K562 (cell line): Measurements from ENCODE around the gene TMTC2. TPM values are rescaled to one million over a fixed set of nuclear protein-coding genes. Genes with fewer than 3 reads are reported as not detected.

Source experiments
- ATAC-seq: fragments of 200-7000 bp; cut with Tn5 transposase; 3 replicates; pipeline ENCODE4 v1.9.1; 2020; ENCODE audit warnings: moderate library complexity
- BruUV-seq: library from RNA; stranded (reverse); fragments of 400-500 nt; replicated peaks from 2 replicates; lab custom pipeline; 2021; lab: Mats Ljungman, UMichigan
- CTCF ChIA-PET: fragments of 300-600 bp; formaldehyde crosslinking; extraction: SDS; loops from one replicate; lab custom pipeline; 2021; ENCODE audit warnings: low intra/inter-chr PET ratio; lab: Yijun Ruan, JAX
- POLR2A ChIA-PET: fragments of 300-600, 350-650 bp; sonication (Branson Sonifier 250); formaldehyde crosslinking; extraction: SDS; loops from one replicate; lab custom pipeline; 2021; ENCODE audit warnings: antibody characterized with exemption, inconsistent platforms; lab: Yijun Ruan, JAX
- DNase-seq, 4 experiments: peaks; one replicate each; pipeline versions ENCODE4 v3.0.0 to v3.0.0-alpha.2; 2011 to 2018; ENCODE audit warnings: low spot score in 3 of 4, mixed read lengths in 3 of 4; ENCODE audit errors: extremely low read depth in 1 of 4
- FAIRE-seq: peaks from 2 replicates; lab custom pipeline; 2011; peaks lifted over from hg19 to GRCh38; lab: Jason Lieb, UNC
- H2AFZ ChIP-seq: 2 replicates; pipeline ENCODE4 v1.6.0; 2011; ENCODE audit warnings: low read depth, low read length, control low read depth, inconsistent platforms
- H3K27ac ChIP-seq: fragments of 200-600 bp; 3 replicates; pipeline ENCODE4 v1.8.0; 2011; ENCODE audit warnings: low read depth, mild to moderate bottlenecking, control low read depth, inconsistent platforms, low read length, moderate library complexity, mixed read lengths; ENCODE audit errors: extremely low read depth
- H3K27me3 ChIP-seq, 2 experiments: fragments of 300-600 bp in 1 of 2; 2 replicates in 1 of 2; 3 replicates in 1 of 2; pipeline versions ENCODE4 v1.6.0 to v1.8.0; 2011; ENCODE audit warnings: inconsistent platforms in 2 of 2, low read length in 2 of 2, mild to moderate bottlenecking in 1 of 2, mixed read lengths in 1 of 2, moderate library complexity in 1 of 2; ENCODE audit not compliant: control insufficient read depth in 2 of 2, insufficient read depth in 2 of 2
- H3K36me3 ChIP-seq: fragments of 300-600 bp; 3 replicates; pipeline ENCODE4 v1.8.0; 2011; ENCODE audit warnings: mild to moderate bottlenecking, low read length, inconsistent platforms; ENCODE audit not compliant: control insufficient read depth, insufficient read depth
- H3K4me1 ChIP-seq, 2 experiments: fragments of 200-600 bp in 1 of 2; replicated peaks in 1 of 2; 2 replicates in 1 of 2; 3 replicates in 1 of 2; pipeline versions ENCODE4 v1.5.1 to v1.8.0; 2011; ENCODE audit warnings: inconsistent platforms in 2 of 2, low read length in 2 of 2, mild to moderate bottlenecking in 1 of 2, mixed read lengths in 1 of 2, moderate library complexity in 1 of 2; ENCODE audit not compliant: control insufficient read depth in 2 of 2, insufficient read depth in 2 of 2
- H3K4me2 ChIP-seq: 2 replicates; pipeline ENCODE4 v1.6.1; 2011; ENCODE audit warnings: low read length, control low read depth, inconsistent platforms, mixed read lengths; ENCODE audit not compliant: insufficient read depth
- H3K4me3 ChIP-seq: fragments of 200-600 bp; sonication (generic), shearing (Covaris generic); 2 replicates; pipeline ENCODE4 v1.5.1; 2016; ENCODE audit warnings: control low read depth, inconsistent platforms
- H3K79me2 ChIP-seq: fragments of 200-600 bp; 3 replicates; pipeline ENCODE4 v1.8.0; 2011; ENCODE audit warnings: low read length, inconsistent platforms; ENCODE audit not compliant: control insufficient read depth, insufficient read depth
- H3K9ac ChIP-seq, 2 experiments: 2 replicates each; pipeline versions ENCODE4 v1.6.0 to v1.6.1; 2011; ENCODE audit warnings: low read depth in 2 of 2, low read length in 2 of 2, control low read depth in 1 of 2, inconsistent platforms in 1 of 2, mild to moderate bottlenecking in 1 of 2, mixed read lengths in 1 of 2; ENCODE audit not compliant: insufficient read depth in 1 of 2
- H3K9me1 ChIP-seq: one replicate; pipeline ENCODE4 v1.6.0; 2011; ENCODE audit warnings: inconsistent platforms, mild to moderate bottlenecking, low read length, moderate library complexity; ENCODE audit not compliant: control insufficient read depth, insufficient read depth
- H3K9me3 ChIP-seq: replicated peaks from 2 replicates; pipeline ENCODE4 v1.5.1; 2011; ENCODE audit warnings: low read depth, low read length, inconsistent platforms; ENCODE audit not compliant: control insufficient read depth, insufficient read depth
- H4K20me1 ChIP-seq: replicated peaks from 2 replicates; pipeline ENCODE4 v1.6.1; 2011; ENCODE audit warnings: low read length, inconsistent platforms, mixed read lengths; ENCODE audit not compliant: control insufficient read depth, insufficient read depth
- FOXA1 ChIP-seq: fragments of 450-650 bp; IDR thresholded peaks from 2 replicates; pipeline ENCODE4 v1.6.1; 2016; ENCODE audit warnings: mild to moderate bottlenecking, borderline replicate concordance
- KLF1 ChIP-seq: fragments of 450-650 bp; IDR thresholded peaks from 2 replicates; pipeline ENCODE4 v1.6.1; 2016; ENCODE audit warnings: missing genetic modification characterization, missing compliant biosample characterization
- MAZ ChIP-seq, 2 experiments: fragments of 450-650 bp in 1 of 2; sonication (generic) in 1 of 2; formaldehyde crosslinking; IDR thresholded peaks in 1 of 2; conservative IDR thresholded peaks in 1 of 2; 2 replicates each; pipeline versions ENCODE4 v1.4.0 to v1.5.0; 2020; ENCODE audit warnings: mild to moderate bottlenecking in 1 of 2, missing genetic modification reagents in 1 of 2
- RFX7 ChIP-seq: fragments of 250-450 bp; sonication (Bioruptor Pico); IDR thresholded peaks from 2 replicates; pipeline ENCODE4 v1.5.1; 2021; ENCODE audit warnings: mild to moderate bottlenecking
- ZNF217 ChIP-seq: sonication (generic); formaldehyde crosslinking; IDR thresholded peaks from 2 replicates; pipeline ENCODE4 v1.8.0; 2022; ENCODE audit warnings: mild to moderate bottlenecking, missing genetic modification reagents
- ZNF282 ChIP-seq: sonication (generic); formaldehyde crosslinking; IDR thresholded peaks from 2 replicates; pipeline ENCODE4 v1.8.1; 2023; ENCODE audit warnings: missing genetic modification reagents
- WGBS: fragments of 100-300 bp; shearing (Covaris generic); methylation state at CpG from one replicate; pipeline ENCODE4 v1.1.6; 2016; ENCODE audit warnings: low coverage, mixed read lengths; ENCODE audit not compliant: insufficient coverage; ENCODE audit errors: missing lambda C conversion rate; 5-methylcytosine and 5-hydroxymethylcytosine counted together
- in situ Hi-C: fragments of 300-500 bp; cut with MboI; formaldehyde crosslinking; loops from 4 replicates; pipeline ENCODE4 v1.15.0; 2018; ENCODE audit warnings: inconsistent platforms, mixed read lengths
- intact Hi-C: fragments of 100-400 bp; cut with micrococcal nuclease; formaldehyde crosslinking; loops from 2 replicates; pipeline ENCODE4 v1.14.2; 2022
- polyA plus RNA-seq, 8 experiments: library from polyadenylated mRNA; depleted of rRNA in 4 of 8; stranded (reverse) in 5 of 8; unstranded in 3 of 8; fragments of >200 nt; fragmentation: Nextera tagmentation in 2 of 8; fragmentation: Illumina TruSeq in 1 of 8; extraction: Ambion mirVana in 2 of 8; extraction: Trizol in 1 of 8; gene quantifications; 2 replicates each; pipeline versions ENCODE4 v1.2.1 to v1.2.3, GENCODE V29; 2011 to 2014; ENCODE audit warnings: inconsistent platforms in 1 of 8, missing spikeins in 1 of 8
- total RNA-seq, 7 experiments: library from RNA; depleted of rRNA in 6 of 7; stranded (reverse); fragments of >200 nt in 6 of 7; fragmentation: Illumina TruSeq in 2 of 7; extraction: Trizol in 2 of 7; gene quantifications; 2 replicates each; pipeline versions ENCODE4 v1.2.1 to v1.2.3, GENCODE V29; 2011 to 2021; ENCODE audit warnings: low replicate concordance in 1 of 7
- TF ChIP-seq, protein P1 (sequence below), 2 experiments: IDR thresholded peaks; 2 replicates each; pipeline ENCODE4 v1.6.1; 2011; ENCODE audit warnings: borderline replicate concordance in 1 of 2, control low read depth in 1 of 2, low read depth in 1 of 2, low read length in 1 of 2, mild to moderate bottlenecking in 1 of 2, mixed read lengths in 1 of 2, moderate library complexity in 1 of 2; ENCODE audit not compliant: insufficient read depth in 1 of 2, insufficient read length in 1 of 2, poor library complexity in 1 of 2, severe bottlenecking in 1 of 2; ENCODE audit errors: extremely low read depth in 1 of 2
- TF ChIP-seq, protein P2 (sequence below): fragments of 450-650 bp; IDR thresholded peaks from 2 replicates; pipeline ENCODE4 v1.6.1; 2016; ENCODE audit warnings: missing biosample characterization, missing genetic modification characterization
- TF ChIP-seq, protein P3 (sequence below): sonication (generic); formaldehyde crosslinking; IDR thresholded peaks from 2 replicates; pipeline ENCODE4 v1.8.1; 2022; ENCODE audit warnings: missing genetic modification reagents
- TF ChIP-seq, protein P4 (sequence below): fragments of 250-450 bp; sonication (Bioruptor Pico); IDR thresholded peaks from 2 replicates; pipeline ENCODE4 v1.6.1; 2021; ENCODE audit warnings: mild to moderate bottlenecking

TMTC2 gene
- total and polyA plus RNA-seq, 9 of the 15 experiments (the other 6 are each of a cell fraction or from before 2014, with no cell fraction given) = 0.29 to 1.1 (median 0.55) TPM

DNA sequence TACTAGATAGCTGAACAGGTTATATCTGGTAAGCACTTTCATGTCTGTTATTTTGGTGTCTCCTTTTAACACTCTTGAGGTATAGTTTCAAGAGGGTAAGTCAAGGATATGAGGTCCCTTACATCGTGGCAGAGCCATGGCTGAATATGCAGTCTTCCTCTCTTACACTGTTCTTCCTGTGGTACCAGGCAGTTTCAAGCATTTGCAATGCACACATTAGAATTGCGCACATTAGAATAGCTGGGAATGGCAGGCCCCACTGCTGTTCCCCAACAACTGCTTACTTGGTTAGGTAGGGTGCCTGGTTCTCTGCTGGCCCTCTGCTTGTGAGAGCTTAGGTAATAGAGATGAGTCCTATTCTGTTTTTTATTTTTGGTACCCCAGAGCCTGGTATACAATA, 41.2 kb downstream of the TMTC2 start:
- Histone ChIP-seq H4K20me1 (no peaks in the 10 kb centered on the region), H2AFZ (no peak overlapping the region), H3K9ac (no peak overlapping the region), H3K27me3 (no peaks in the 10 kb centered on the region), H3K4me2 (no peak overlapping the region), H3K36me3 (no peaks in the 10 kb centered on the region), H3K79me2 (no peaks in the 10 kb centered on the region), H3K9me1 (no peaks in the 10 kb centered on the region), H3K4me3 (no peak overlapping the region), H3K9me3 (no peaks in the 10 kb centered on the region; the same call in 1 of the 2 replicates), H3K27ac (no peak overlapping the region), H3K4me1 (no peaks in the 10 kb centered on the region)
- TF ChIP-seq, protein P1, sequence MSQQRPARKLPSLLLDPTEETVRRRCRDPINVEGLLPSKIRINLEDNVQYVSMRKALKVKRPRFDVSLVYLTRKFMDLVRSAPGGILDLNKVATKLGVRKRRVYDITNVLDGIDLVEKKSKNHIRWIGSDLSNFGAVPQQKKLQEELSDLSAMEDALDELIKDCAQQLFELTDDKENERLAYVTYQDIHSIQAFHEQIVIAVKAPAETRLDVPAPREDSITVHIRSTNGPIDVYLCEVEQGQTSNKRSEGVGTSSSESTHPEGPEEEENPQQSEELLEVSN (IDR thresholded peaks at IDR 0.05; ENCODE audit: borderline replicate concordance in 1 of 2, extremely low read depth in 1 of 2, insufficient read depth in 1 of 2, insufficient read length in 1 of 2, low read depth in 1 of 2, low read length in 1 of 2, poor library complexity in 1 of 2, severe bottlenecking in 1 of 2) = no peak
- TF ChIP-seq KLF1 (tag) = no peak
- DNase-seq (no peak), FAIRE-seq (no peak), ATAC-seq (no peak)
- intact Hi-C loops = no loop called here
- WGBS = 0% methylated on average over 2 of the region's 2 CpGs
- CTCF ChIA-PET = no interaction called here
- POLR2A ChIA-PET = no interaction called here
- in situ Hi-C loops = no loop called here
- no TSS peak for BruUV-seq

DNA sequence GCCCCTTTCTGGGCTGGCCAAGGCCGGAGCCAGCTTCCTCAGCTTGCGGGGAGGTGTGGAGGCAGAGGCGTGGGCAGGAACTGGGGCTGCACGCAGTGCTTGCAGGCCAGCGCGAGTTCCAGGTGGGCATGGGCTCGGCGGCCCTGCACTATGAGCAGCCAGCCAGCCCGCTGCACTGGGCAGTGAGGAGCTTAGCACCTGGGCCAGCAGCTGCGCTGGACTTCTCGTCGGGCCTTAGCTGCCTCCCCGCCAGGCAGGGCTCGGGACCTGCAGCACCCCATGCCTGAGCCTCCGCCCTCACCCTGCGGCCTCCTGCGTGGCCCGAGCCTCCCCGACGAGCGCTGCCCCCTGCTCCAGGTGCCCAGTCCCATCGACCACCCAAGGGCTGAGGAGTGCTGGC, 42.0 kb downstream of the TMTC2 start:
- H3K4me3 ChIP-seq = no peak overlapping the region
- no peak for ATAC-seq
- H3K9me3 ChIP-seq = no peaks in the 10 kb centered on the region; the same call in 1 of the 2 replicates
- H3K27ac ChIP-seq = no peak overlapping the region
- no peaks in the 10 kb centered on the region for H3K79me2 ChIP-seq
- DNase-seq = no peak
- no peaks in the 10 kb centered on the region for H3K27me3 ChIP-seq
- CTCF ChIA-PET = no interaction called here
- BruUV-seq = no TSS peak
- no peaks in the 10 kb centered on the region for H3K36me3 ChIP-seq
- WGBS = 3% methylated on average over 18 of the region's 22 CpGs
- FAIRE-seq = no peak
- H3K4me1 ChIP-seq = no peaks in the 10 kb centered on the region
- H2AFZ ChIP-seq = no peak overlapping the region
- no peak overlapping the region for H3K4me2 ChIP-seq
- in situ Hi-C loops = no loop called here
- no peaks in the 10 kb centered on the region for H4K20me1 ChIP-seq
- H3K9me1 ChIP-seq = no peaks in the 10 kb centered on the region
- H3K9ac ChIP-seq = no peak overlapping the region
- POLR2A ChIA-PET = no interaction called here
- intact Hi-C loops = no loop called here
- TF ChIP-seq, protein P2, sequence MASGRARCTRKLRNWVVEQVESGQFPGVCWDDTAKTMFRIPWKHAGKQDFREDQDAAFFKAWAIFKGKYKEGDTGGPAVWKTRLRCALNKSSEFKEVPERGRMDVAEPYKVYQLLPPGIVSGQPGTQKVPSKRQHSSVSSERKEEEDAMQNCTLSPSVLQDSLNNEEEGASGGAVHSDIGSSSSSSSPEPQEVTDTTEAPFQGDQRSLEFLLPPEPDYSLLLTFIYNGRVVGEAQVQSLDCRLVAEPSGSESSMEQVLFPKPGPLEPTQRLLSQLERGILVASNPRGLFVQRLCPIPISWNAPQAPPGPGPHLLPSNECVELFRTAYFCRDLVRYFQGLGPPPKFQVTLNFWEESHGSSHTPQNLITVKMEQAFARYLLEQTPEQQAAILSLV (tag) = no peak
- TF ChIP-seq RFX7 (no peak), FOXA1 (no peak), ZNF217 (CRISPR knock-in tag) (no peak), MAZ (CRISPR knock-in tag; conservative IDR thresholded peaks at IDR 0.05 in 1 of 2, IDR thresholded peaks at IDR 0.05 in 1 of 2) (no peak), ZNF282 (CRISPR knock-in tag) (no peak)
- TF ChIP-seq, protein P3, sequence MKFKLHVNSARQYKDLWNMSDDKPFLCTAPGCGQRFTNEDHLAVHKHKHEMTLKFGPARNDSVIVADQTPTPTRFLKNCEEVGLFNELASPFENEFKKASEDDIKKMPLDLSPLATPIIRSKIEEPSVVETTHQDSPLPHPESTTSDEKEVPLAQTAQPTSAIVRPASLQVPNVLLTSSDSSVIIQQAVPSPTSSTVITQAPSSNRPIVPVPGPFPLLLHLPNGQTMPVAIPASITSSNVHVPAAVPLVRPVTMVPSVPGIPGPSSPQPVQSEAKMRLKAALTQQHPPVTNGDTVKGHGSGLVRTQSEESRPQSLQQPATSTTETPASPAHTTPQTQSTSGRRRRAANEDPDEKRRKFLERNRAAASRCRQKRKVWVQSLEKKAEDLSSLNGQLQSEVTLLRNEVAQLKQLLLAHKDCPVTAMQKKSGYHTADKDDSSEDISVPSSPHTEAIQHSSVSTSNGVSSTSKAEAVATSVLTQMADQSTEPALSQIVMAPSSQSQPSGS (CRISPR knock-in tag) = no peak
- TF ChIP-seq, protein P4, sequence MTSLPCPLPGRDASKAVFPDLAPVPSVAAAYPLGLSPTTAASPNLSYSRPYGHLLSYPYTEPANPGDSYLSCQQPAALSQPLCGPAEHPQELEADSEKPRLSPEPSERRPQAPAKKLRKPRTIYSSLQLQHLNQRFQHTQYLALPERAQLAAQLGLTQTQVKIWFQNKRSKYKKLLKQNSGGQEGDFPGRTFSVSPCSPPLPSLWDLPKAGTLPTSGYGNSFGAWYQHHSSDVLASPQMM (CRISPR knock-in tag) = no peak
